ENCODE data around the gene PARP3.

The PARP3 gene

DNA sequence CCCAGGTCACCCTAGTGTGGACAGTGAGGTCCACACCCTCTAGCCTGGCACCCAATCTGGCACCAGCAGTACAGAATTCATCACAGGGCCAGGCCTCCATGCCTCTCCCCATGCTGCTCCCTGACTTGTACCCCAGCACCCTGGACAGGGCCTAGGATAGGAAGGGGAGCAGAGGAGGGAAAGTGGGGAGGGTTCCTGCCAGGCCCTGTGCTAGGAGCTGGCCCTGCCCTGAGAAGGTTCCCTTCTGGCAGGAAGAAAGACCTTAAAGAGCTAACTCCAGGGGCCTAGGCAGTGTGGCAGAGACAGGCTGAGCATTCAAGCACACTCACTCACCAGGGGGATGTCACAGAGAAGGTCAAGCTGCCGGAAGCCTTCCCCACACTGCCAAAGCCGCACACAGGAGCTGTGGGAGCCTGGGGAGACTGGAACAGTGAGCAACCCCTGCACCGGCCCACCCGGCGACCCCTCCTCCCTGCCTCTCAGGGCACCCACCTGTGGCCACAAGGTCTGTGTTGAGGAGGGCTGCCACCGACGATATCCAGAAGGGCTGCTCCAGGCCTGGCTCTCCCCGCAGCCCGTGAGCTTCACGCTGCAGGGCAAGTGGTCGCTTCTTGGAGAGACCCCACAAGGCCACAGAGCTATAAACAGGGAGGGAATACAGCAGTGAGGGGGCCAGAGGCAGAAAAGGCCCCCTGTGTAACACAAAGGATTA, 7.9 kb upstream of the PARP3 start:
- DNase-seq (no peak), ATAC-seq (no peak)

DNA sequence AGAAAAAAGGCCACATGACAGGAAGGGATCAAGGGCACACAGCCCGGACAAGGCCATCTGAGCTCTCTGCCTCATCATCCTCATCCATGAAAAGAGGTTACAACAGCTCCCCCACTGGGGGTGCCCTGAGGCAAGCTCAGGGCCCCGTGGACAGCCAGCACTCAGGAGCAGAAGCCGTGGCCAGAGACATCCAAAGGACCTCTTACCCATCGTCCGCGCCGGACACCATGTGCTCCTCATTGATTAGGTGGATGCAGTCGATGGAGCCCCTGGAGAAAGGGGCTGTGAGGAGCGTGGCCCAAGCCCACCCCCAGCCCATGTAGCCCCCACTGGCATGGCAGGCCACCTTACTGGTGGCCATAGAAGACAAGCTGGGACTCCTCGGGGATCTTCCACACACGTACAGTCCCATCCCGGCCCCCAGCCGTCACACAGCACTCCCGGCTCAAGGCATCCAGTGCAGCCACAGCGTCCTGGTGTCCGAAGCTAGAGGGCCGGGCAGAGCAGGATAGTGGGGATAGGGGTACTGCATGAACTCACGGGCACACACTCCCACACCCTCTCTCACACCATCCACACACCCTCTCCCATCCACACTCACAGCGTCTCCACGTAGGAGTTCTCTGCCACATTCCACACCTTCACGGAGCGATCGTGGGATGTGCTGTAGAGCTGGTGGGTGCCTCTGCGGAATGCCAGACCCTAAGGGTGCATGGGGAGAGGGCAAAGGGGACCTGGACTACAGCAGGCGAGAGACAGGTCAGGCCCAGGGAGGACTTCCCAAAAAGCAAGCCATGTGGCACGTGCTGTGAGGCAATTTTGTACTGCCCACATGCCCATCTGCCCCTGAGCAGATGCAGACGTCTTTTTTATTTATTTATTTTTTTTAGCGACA, 6.9 kb upstream of the PARP3 start:
- no peak for DNase-seq

DNA sequence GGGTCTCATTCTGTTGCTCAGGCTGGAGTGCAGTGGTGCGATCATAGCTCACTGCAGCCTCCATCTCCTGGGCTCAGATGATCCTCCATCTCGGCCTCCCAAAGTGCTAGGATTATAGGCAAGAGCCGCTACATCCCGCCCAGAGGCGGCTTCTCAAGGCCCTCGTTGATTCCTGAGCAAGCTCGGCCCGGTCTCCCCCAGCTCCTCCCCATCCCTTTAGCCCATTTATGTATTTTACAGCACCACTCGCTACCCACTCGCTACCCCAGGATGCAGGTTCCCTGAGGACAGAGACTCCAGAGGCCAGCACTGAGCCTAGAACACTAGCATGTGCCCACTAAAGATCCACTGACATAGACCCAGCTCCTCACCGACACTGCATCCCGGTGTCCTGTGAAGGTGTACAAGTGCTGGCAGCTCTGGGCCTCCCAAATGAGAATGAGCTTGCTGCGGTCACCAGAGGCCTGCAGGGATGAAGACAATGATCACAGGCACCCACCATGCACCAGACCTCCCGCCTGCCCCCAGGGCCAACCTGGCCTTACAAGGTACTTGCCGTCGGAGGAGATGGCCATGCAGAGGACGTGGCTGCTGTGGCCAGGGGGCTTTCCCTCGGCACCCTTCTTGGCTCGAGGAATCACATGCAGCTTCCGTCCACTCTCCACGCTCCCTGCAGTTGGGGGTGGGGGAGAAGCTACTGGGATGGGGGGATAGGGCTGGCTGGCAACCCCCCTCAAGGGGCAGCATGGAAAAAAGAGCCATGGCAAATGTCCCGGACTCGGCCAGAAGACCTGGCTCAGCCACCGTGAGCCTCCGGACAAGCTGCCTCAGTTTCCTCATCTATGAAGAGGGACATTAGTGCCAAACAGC, 6.0 kb upstream of the PARP3 start:
- DNase-seq (no peak), ATAC-seq (no peak)

More for the DNA sequence above, 6.9 kb upstream of the PARP3 start:
- no peak for ATAC-seq

DNA sequence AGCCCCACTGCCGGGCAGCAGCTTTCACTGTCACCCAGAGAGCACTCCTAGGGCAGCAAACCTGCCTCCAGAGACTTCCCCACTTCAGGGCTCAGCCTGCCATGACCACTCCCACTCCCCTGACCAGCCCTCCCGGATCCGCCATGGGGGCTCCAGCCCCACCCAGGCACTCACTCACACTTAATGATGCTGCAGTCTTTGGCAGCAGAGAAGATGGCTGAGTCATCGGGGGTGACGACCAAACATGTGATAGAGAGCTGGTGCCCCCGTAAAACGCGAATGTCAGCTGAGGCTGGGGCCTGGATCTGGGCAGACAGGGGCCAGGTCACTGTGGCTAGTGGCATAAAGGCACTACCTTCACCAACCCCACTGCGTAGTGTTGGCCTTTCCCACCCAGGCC, 5.1 kb upstream of the PARP3 start:
- ATAC-seq (no peak), DNase-seq (no peak)

DNA sequence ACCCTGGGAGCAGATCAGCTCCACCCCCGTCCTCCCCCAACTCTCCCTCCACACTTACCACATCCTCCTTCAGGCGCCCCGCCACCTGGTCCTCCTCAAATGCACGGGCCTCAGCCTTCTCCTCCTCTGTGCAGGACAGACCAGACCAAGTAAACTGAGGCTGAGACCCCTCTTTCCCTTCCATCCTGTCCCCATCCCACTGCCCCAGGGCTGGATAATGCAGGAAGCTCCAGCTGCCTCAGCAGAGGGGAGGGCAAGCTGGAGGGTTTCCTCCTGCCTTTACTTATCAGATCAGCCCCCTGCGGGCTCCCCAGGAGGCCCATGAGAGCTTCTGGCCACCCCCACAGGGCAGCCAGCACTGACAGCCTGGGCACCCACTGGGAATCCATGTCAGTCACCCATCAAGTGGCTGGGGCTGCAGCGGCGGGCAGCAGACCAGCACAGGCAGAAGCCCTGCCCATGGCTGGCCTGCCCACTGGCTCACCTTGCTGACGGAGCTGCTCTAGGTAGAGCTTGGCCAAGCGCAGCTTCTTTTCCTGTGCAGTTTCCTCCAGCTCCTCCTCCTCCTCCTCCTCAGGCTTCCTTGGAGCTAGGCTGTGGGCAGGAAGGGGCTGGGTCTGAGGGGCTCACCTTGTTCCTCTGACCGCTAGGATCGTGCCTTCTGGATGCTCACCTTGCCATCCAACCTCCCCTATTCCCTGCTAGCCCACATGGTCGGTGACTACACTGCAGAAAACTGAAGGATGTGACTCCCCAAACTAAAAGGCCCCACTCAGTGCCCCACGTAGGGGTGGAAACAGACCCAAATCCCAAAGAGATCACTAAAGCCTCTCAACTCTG, 4.3 kb upstream of the PARP3 start:
- DNase-seq (no peak), ATAC-seq (no peak)

DNA sequence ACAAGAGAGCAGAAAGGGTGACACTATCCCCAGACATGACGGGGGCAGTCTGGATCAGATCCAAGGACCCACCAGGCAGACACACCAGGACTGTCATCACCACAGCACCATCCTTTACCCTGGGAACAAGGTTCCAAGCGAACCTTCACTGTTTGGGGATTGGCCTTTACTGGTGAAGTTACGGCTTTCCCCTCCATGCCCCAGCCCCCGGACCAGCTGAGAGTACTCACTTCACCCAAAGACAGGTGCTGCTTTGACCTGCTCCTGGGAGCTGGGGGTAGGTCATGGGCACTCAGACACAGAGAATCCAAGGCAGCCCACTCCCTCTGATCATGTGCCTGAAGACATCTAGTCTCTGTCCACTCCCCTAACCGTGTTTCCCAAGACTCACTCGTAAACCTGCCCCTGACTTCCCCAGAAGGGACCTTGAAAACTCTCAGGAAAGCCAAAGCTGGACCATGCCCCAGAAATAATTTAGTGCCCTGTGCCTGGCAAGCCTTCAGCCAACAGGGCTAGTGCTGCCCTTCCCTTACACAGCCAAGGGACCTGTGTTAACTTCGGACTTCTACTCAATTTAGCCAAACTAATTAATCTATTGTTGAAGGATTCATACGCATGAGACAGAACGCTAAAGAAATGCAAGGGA, 3.3 kb upstream of the PARP3 start:
- ATAC-seq (no peak), DNase-seq (no peak)

DNA sequence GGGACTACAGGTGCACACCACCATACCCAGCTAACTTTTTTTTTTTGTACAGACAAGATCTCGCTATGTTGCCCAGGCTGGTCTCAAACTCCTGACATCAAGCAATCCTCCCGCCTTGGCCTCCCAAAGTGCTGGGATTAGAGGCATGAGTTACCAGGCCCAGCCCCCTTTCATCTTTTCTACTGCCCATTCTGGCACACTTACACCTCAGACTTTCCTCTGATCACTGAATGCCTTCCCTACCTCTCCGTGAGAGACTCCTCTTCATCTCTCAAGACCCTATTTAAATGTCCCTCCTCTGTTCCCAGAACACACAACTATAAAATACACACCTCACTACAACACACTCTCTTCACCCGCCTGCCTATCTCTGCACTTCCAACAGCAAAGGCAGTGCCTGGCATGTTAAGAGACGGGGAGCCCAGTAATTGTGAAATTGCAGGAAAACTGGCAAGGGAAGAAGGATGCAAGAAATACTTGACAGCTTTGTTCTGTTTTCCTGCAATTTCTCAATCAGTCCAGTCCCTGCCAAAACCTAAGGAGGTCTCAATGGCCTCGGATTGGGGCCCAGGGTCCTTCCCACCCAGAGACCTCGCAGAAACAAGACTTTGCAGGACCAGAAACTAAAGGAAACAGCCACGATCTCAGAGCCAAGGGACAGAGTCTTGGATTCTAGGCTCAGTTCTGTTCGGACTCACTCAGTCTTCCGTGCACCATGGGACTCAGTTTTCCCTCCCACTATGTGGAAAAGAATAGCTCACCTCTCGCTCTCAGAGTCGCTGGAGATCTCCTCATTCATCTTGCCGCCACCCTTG, 1.3 kb upstream of the PARP3 start:
- DNase-seq = no peak
- ATAC-seq = no peak

DNA sequence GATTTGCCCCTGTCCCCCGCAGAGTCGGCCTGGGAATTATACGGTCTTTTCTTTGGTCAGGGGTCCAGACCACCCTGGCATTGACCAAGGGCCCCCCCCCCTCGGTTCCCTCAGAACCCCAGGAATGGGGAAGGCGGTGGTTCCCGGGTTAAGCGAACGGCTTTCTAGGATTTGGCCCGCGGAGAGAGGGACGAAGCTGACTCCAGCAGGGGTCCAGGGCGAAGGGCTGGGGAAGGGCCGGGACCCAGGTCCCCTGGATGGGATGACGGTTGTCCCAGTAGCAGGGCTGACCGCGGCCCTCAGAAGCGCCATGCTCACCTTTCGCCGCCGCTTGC, 733 bp upstream of the PARP3 start:
- ATAC-seq = no peak
- no peak for DNase-seq

DNA sequence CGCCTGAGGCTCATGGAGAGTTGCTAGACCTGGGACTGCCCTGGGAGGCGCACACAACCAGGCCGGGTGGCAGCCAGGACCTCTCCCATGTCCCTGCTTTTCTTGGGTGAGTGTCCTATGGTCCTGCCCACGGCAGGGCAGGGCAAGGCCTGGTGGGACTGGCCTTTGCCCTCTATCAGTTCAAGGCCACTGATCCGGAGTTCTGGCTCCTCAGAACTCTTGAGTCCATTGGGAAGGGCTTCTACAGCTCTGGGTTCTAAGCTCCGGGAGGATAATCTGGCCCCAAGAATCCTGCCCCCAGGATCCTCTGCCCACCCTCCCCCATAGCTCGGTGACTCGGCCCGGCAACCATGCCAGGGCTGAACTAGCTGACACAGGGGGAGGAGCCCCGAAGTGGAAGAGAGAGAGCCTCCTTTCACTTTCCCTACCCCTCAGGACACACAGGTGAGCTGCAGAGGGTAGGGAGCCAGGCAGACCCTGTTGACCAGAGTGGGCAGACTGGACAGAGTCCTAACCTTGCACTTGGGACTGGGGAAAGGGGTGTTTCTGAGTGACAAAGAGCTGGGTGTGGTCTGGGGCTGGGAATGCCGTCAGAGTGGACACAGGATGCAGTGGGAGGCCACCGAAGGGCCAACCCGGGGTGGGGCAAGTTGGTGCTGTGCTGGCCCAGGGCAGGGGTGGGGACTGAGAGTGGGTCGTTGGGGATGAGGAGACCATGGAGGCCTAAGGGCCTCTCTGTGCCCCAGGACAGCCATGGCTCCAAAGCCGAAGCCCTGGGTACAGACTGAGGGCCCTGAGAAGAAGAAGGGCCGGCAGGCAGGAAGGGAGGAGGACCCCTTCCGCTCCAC, 664 bp downstream of the PARP3 start:
- ATAC-seq (peak; percentile 17), DNase-seq (peak; percentile 75)

DNA sequence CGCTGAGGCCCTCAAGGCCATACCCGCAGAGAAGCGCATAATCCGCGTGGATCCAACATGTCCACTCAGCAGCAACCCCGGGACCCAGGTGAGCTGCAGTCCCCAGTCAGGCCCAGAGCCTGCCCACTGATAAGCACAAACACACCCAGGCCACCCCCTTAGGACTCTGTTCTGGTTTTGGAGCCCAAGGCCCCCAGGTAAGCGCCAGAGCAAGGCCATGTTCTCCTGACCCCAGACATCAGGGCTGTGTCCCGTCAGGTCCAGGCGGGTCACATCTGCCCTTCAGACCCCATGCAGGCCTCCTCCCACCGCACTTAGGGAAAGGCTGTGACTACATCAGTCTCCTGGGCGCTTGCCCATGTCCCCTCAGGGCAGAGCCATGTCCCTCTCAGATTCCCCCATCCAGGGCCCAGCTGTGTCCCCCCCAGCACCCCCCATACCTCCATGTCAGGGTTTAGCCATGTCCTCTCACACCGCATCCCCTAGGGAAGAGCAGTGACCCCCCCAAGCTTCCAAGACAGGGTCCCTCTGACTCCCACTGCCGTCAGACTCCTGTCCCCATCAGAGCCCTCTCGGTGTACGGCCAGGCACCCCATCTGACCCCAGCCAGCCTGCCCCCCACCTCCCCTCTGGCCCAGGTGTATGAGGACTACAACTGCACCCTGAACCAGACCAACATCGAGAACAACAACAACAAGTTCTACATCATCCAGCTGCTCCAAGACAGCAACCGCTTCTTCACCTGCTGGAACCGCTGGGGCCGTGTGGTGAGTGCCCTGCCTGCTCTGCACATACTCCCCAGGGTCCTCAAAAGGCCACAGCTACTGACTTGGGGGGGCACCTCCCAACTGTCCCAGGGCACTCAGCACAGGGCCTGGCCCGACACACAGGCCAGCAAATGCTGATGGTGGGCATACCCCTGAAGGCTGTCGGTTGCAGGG, 1.6 kb downstream of the PARP3 start:
- DNase-seq (no peak), ATAC-seq (no peak)

DNA sequence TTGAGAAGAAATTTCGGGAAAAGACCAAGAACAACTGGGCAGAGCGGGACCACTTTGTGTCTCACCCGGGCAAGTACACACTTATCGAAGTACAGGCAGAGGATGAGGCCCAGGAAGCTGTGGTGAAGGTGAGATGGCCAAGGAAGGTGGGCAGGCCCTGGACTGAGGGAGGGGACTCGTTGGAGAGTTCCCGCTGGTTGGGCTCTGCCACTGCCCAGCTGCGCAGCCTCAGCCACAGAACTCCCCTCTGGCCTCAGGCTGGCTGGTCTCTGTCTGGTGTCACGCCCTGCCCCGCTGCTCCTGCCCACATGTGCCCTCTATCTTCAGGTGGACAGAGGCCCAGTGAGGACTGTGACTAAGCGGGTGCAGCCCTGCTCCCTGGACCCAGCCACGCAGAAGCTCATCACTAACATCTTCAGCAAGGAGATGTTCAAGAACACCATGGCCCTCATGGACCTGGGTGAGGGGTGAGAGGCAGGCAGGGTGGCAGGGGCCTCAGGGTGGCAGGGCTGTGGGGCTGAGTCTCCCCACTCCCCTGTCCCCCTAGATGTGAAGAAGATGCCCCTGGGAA, 2.4 kb downstream of the PARP3 start:
- DNase-seq = no peak
- ATAC-seq = no peak

DNA sequence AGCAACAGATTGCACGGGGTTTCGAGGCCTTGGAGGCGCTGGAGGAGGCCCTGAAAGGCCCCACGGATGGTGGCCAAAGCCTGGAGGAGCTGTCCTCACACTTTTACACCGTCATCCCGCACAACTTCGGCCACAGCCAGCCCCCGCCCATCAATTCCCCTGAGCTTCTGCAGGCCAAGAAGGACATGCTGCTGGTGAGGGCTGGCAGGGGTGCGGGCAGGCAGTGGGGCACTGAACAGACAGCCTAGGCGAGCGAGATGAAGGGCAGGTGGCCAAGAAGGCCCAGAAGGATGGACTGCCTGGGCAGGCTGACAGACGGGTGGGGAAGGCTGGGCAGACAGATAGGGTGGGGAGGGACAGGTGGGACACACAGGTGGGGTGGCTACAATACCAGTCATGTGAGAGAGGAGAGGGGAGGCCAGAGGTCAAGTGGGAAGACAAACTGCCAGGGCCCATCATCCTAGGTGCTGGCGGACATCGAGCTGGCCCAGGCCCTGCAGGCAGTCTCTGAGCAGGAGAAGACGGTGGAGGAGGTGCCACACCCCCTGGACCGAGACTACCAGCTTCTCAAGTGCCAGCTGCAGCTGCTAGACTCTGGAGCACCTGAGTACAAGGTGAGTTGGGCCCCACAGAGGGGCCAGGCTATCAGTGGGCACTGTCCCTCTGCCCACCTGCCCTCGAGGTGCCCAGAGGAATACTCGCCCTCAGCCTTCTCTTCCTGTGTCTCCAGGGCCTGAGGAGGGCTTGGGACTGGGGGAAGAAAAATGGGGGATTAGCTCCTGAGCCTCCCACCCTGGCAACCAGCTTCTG, 3.1 kb downstream of the PARP3 start:
- ATAC-seq (no peak), DNase-seq (no peak)

DNA sequence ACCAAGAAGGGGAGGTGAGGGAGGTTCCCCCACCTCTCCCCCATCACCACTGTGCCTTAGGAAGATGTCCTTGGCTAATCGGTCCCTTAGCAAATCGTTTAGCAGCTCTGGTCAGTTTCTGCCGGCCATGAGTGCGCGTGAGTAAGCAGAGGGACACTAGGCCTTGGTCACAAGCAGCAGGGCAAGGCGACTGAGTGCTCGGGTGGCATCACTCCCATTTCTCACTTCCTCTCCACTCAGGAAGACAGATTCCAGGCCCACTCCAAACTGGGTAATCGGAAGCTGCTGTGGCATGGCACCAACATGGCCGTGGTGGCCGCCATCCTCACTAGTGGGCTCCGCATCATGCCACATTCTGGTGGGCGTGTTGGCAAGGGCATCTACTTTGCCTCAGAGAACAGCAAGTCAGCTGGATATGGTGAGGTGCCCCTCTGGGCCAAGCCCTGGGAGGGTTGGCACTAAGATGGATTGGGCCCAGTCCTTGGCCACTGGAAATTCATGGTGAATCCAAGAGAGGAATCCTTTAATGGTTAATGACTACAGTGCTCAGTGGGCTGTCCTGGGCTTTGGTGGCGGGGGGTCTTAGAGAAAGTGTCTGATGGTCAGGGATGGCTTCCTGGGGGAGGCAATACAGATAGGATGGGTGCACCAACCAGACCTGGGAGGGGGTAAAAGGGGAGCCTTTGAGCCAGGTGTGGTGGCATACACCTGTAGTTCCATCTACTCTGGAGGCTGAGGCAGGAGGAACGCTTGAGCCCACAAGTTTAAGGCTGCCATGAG, 4.0 kb downstream of the PARP3 start:
- ATAC-seq (no peak), DNase-seq (no peak)

DNA sequence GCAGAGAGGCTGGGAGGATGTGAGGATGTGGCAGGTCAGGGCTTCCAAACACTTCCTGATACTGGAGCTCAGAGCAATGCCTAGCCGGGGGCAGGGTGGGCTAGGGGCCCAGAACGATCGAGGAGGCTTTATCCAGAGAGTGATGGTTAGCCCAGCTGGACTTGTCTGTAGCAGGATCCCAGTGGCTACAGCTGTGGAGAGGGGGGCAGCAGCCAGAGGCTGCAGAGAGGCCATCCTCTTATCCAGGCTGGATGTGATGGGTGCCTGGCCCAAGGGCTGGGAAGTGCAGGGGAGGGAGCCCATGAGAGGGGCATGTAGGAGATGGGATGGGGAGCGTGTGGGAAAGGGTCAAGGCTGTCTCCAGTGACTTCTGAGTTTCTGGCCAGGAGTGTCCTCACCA, 4.6 kb downstream of the PARP3 start:
- DNase-seq (peak; percentile 1), ATAC-seq (no peak)

DNA sequence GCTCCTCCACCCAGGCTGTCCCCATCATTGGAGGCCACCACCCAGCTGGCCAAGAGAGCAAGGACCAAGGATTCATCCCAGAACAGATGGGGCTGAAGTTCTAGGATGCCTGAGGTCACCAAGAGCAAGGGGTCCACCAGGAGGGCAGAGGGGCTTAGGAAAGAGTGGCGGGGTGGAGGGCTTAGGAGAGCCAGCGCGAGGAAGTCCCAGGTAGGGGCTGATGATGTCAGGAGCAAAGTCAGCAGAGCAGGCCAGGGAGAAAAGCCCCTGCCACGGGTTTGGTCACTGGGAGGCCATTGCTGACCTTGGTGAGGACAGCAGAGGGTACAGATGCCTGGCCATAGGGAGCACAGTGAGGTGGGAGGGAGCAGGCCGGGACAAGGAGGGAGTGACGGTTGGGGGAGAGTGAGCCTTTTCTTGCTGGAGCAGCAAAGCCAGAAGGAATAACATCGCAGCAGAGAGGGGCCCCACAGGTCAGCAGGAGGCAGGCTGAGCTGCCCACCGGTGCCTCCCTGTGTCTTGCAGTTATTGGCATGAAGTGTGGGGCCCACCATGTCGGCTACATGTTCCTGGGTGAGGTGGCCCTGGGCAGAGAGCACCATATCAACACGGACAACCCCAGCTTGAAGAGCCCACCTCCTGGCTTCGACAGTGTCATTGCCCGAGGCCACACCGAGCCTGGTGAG, 5.2 kb downstream of the PARP3 start:
- DNase-seq (no peak), ATAC-seq (no peak)

All from stimulated activated naive CD8-positive, alpha-beta T cell treated with anti-CD3 and anti-CD28 coated beads, Interleukin-15, Interleukin-2, amounts not matched to agents 100 U/mL and 50 U/mL, for 24 hours (primary cell).